Liver (tissue), 9 donors: ENCODE data around the gene CDC42BPB. TPM values are rescaled to one million over a fixed set of nuclear protein-coding genes. Genes with fewer than 3 reads are reported as not detected.

Experiments
- DNase-seq: peaks from one replicate; pipeline ENCODE4 v3.0.0-alpha.2; 2017; ENCODE audit warnings: low spot score
- H3K27ac ChIP-seq, 2 donors: one replicate each; pipeline ENCODE4 v1.7.0; 2013; ENCODE audit warnings: inconsistent platforms in 2 of 2, low read length in 2 of 2, control low read depth in 1 of 2, low read depth in 1 of 2, mild to moderate bottlenecking in 1 of 2
- H3K27me3 ChIP-seq, 4 donors: one replicate each; pipeline versions ENCODE4 v1.6.1 to v1.7.0; 2013; ENCODE audit warnings: low read length in 3 of 4, inconsistent platforms in 1 of 4, mild to moderate bottlenecking in 1 of 4, moderate library complexity in 1 of 4; ENCODE audit not compliant: control insufficient read depth in 4 of 4, insufficient read depth in 4 of 4
- H3K36me3 ChIP-seq, 4 donors: one replicate each; pipeline versions ENCODE4 v1.6.1 to v1.7.0; 2013; ENCODE audit warnings: low read length in 3 of 4, mild to moderate bottlenecking in 3 of 4, low read depth in 1 of 4, moderate library complexity in 1 of 4; ENCODE audit not compliant: control insufficient read depth in 4 of 4, insufficient read depth in 3 of 4
- H3K4me1 ChIP-seq, 4 donors: one replicate each; pipeline versions ENCODE4 v1.6.1 to v1.7.0; 2013; ENCODE audit warnings: low read length in 3 of 4, mild to moderate bottlenecking in 3 of 4, moderate library complexity in 1 of 4; ENCODE audit not compliant: control insufficient read depth in 4 of 4, insufficient read depth in 4 of 4
- H3K4me3 ChIP-seq, 3 donors: one replicate each; pipeline versions ENCODE4 v1.6.1 to v1.7.0; 2013; ENCODE audit warnings: low read length in 3 of 3, control low read depth in 1 of 3, low read depth in 1 of 3, mild to moderate bottlenecking in 1 of 3
- H3K9ac ChIP-seq, 2 donors: one replicate each; pipeline ENCODE4 v1.7.0; 2013; ENCODE audit warnings: low read length in 2 of 2, mild to moderate bottlenecking in 2 of 2, moderate library complexity in 2 of 2, control low read depth in 1 of 2, low read depth in 1 of 2
- H3K9me3 ChIP-seq, 4 donors: one replicate each; pipeline versions ENCODE4 v1.6.1 to v1.7.0; 2013; ENCODE audit warnings: low read length in 3 of 4; ENCODE audit not compliant: control insufficient read depth in 4 of 4
- EGR1 ChIP-seq, 2 donors: IDR thresholded peaks; 2 replicates each; pipeline ENCODE4 v1.6.1; 2016 to 2018; ENCODE audit warnings: antibody characterized with exemption in 2 of 2, low read depth in 2 of 2
- FOXA1 ChIP-seq: IDR thresholded peaks from 2 replicates; pipeline ENCODE4 v1.6.1; 2016; ENCODE audit warnings: antibody characterized with exemption
- HNF4A ChIP-seq, 2 donors: conservative IDR thresholded peaks; 2 replicates each; pipeline ENCODE4 v1.6.1; 2016; ENCODE audit warnings: antibody characterized with exemption in 2 of 2, mild to moderate bottlenecking in 2 of 2
- HNF4G ChIP-seq: IDR thresholded peaks from 2 replicates; pipeline ENCODE4 v1.6.1; 2016; ENCODE audit warnings: antibody characterized with exemption
- JUND ChIP-seq, 2 donors: IDR thresholded peaks; 2 replicates each; pipeline ENCODE4 v1.6.1; 2016; ENCODE audit warnings: antibody characterized with exemption in 2 of 2
- NR2F2 ChIP-seq: IDR thresholded peaks from 2 replicates; pipeline ENCODE4 v1.6.1; 2016; ENCODE audit warnings: antibody characterized with exemption
- RAD21 ChIP-seq, 2 donors: IDR thresholded peaks; 2 replicates each; pipeline ENCODE4 v1.6.1; 2016; ENCODE audit warnings: antibody characterized with exemption in 2 of 2, mild to moderate bottlenecking in 2 of 2
- TAF1 ChIP-seq: conservative IDR thresholded peaks from 2 replicates; pipeline ENCODE4 v1.6.1; 2016; ENCODE audit warnings: antibody characterized with exemption, mild to moderate bottlenecking
- YY1 ChIP-seq: IDR thresholded peaks from 2 replicates; pipeline ENCODE4 v1.6.1; 2016; ENCODE audit warnings: antibody characterized with exemption, mild to moderate bottlenecking
- WGBS: extraction: QIAGEN DNeasy Blood & Tissue Kit; methylation state at CpG from one replicate; pipeline ENCODE4 v1.1.7; 2013; 5-methylcytosine and 5-hydroxymethylcytosine counted together
- polyA plus RNA-seq, 2 donors: library from polyadenylated mRNA; stranded (reverse) in 1 of 2; unstranded in 1 of 2; fragments of 200-250 nt in 1 of 2; fragments of >200 nt in 1 of 2; fragmentation: Nextera tagmentation in 1 of 2; extraction: Ambion mirVana in 1 of 2; gene quantifications; one replicate each; pipeline versions ENCODE4 v1.2.1 to v1.2.3, GENCODE V29; 2013 to 2015
- total RNA-seq, 2 donors: library from RNA; depleted of rRNA; stranded (reverse); fragments of >200 nt; gene quantifications; one replicate each; pipeline ENCODE4 v1.2.3, GENCODE V29; 2014
- TF ChIP-seq, protein P1 (sequence below): IDR thresholded peaks from 2 replicates; pipeline ENCODE4 v1.6.1; 2016; ENCODE audit warnings: antibody characterized with exemption
- TF ChIP-seq, protein P2 (sequence below): IDR thresholded peaks from 2 replicates; pipeline ENCODE4 v1.6.1; 2016; ENCODE audit warnings: antibody characterized with exemption, mild to moderate bottlenecking
- TF ChIP-seq, protein P3 (sequence below): IDR thresholded peaks from 2 replicates; pipeline ENCODE4 v1.6.1; 2016; ENCODE audit warnings: antibody characterized with exemption
- TF ChIP-seq, protein P4 (sequence below): fragments of 150-350 bp; IDR thresholded peaks from 2 replicates; pipeline ENCODE4 v1.5.1; 2017; ENCODE audit warnings: improper control_type of control experiment, low read depth, low read length; ENCODE audit not compliant: missing input control
- TF ChIP-seq, protein P5 (sequence below): IDR thresholded peaks from 2 replicates; pipeline ENCODE4 v1.6.1; 2016; ENCODE audit warnings: antibody characterized with exemption
- donor health status: healthy.
- donor health status: healthy.
- donor health status: healthy.
- donor health status: healthy.
- donor health status: healthy.

The CDC42BPB gene
- total and polyA plus RNA-seq, 4 donors, result 4.1 to 78.7 (median 29.7) TPM

DNA sequence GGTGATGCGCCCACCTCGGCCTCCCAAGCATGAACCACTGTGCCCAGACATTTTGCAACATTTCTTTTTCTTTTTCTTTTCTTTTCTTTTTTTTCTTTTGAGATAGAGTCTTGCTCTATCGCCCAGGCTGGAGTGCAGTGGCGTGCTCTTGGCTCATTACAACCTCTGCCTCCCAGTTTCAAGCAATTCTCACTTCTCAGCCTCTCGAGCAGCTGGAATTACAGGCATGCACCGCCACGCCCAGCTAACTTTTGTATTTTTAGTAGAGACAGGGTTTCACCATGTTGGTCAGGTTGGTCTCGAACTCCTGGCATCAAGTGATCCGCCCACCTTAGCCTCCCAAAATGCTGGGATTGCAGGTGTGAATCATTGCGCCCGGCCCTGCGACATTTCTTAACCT, 7.6 kb upstream of the CDC42BPB start:
- TF ChIP-seq JUND (IDR thresholded peaks at IDR 0.05) (no peak), FOXA1 (no peak), HNF4A (conservative IDR thresholded peaks at IDR 0.05) (no peak), RAD21 (IDR thresholded peaks at IDR 0.05) (no peak), TAF1 (no peak), YY1 (no peak), NR2F2 (no peak), EGR1 (IDR thresholded peaks at IDR 0.05; ENCODE audit: low read depth in 2 of 2) (no peak)
- TF ChIP-seq, protein P1, sequence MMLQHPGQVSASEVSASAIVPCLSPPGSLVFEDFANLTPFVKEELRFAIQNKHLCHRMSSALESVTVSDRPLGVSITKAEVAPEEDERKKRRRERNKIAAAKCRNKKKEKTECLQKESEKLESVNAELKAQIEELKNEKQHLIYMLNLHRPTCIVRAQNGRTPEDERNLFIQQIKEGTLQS, result no peak
- TF ChIP-seq, protein P2, sequence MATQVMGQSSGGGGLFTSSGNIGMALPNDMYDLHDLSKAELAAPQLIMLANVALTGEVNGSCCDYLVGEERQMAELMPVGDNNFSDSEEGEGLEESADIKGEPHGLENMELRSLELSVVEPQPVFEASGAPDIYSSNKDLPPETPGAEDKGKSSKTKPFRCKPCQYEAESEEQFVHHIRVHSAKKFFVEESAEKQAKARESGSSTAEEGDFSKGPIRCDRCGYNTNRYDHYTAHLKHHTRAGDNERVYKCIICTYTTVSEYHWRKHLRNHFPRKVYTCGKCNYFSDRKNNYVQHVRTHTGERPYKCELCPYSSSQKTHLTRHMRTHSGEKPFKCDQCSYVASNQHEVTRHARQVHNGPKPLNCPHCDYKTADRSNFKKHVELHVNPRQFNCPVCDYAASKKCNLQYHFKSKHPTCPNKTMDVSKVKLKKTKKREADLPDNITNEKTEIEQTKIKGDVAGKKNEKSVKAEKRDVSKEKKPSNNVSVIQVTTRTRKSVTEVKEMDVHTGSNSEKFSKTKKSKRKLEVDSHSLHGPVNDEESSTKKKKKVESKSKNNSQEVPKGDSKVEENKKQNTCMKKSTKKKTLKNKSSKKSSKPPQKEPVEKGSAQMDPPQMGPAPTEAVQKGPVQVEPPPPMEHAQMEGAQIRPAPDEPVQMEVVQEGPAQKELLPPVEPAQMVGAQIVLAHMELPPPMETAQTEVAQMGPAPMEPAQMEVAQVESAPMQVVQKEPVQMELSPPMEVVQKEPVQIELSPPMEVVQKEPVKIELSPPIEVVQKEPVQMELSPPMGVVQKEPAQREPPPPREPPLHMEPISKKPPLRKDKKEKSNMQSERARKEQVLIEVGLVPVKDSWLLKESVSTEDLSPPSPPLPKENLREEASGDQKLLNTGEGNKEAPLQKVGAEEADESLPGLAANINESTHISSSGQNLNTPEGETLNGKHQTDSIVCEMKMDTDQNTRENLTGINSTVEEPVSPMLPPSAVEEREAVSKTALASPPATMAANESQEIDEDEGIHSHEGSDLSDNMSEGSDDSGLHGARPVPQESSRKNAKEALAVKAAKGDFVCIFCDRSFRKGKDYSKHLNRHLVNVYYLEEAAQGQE, result no peak
- TF ChIP-seq, protein P3, sequence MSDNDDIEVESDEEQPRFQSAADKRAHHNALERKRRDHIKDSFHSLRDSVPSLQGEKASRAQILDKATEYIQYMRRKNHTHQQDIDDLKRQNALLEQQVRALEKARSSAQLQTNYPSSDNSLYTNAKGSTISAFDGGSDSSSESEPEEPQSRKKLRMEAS, result no peak
- TF ChIP-seq, protein P4, sequence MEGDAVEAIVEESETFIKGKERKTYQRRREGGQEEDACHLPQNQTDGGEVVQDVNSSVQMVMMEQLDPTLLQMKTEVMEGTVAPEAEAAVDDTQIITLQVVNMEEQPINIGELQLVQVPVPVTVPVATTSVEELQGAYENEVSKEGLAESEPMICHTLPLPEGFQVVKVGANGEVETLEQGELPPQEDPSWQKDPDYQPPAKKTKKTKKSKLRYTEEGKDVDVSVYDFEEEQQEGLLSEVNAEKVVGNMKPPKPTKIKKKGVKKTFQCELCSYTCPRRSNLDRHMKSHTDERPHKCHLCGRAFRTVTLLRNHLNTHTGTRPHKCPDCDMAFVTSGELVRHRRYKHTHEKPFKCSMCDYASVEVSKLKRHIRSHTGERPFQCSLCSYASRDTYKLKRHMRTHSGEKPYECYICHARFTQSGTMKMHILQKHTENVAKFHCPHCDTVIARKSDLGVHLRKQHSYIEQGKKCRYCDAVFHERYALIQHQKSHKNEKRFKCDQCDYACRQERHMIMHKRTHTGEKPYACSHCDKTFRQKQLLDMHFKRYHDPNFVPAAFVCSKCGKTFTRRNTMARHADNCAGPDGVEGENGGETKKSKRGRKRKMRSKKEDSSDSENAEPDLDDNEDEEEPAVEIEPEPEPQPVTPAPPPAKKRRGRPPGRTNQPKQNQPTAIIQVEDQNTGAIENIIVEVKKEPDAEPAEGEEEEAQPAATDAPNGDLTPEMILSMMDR, result no peak
- Histone ChIP-seq H3K36me3 (no peaks in the 10 kb centered on the region), H3K9me3 (no peaks in the 10 kb centered on the region), H3K27me3 (no peaks in the 10 kb centered on the region), H3K4me1 (no peaks in the 10 kb centered on the region), H3K9ac (no peak overlapping the region), H3K4me3 (no peak overlapping the region), H3K27ac (no peak overlapping the region)
- 95% methylated on average over 12 of the region's 12 CpGs for WGBS
- no peak for DNase-seq

DNA sequence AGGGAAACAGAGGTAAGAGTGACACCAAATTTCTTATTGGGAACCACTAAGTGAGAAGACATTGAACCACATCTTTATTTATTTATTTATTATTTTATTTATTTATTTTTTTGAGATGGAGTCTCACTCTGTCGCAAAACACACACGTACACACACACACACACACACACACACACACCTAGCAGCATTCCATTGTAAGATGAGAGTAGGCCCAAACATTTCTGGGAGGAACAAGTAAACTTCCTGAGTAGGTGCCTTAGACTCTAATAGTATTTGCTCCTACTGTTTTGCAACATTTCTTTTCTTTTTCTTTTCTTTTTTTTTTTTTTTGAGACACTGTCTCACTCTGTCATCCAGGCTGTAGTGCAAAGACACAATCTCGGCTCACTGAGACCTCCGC, 7.1 kb upstream of the CDC42BPB start:
- H3K27ac ChIP-seq, result no peak overlapping the region
- WGBS, result 97% methylated on average over 4 of the region's 4 CpGs
- H3K4me3 ChIP-seq, result no peak overlapping the region
- no peaks in the 10 kb centered on the region for H3K9me3 ChIP-seq
- H3K4me1 ChIP-seq, result peaks cover 0 to 2% (median 0%) of the 10 kb centered on the region in 4 donors
- DNase-seq, result no peak
- TF ChIP-seq, protein P2, result no peak
- TF ChIP-seq, protein P4, result no peak
- TF ChIP-seq RAD21 (IDR thresholded peaks at IDR 0.05) (no peak), HNF4A (conservative IDR thresholded peaks at IDR 0.05) (no peak), NR2F2 (no peak), HNF4G (no peak)
- TF ChIP-seq, protein P5, sequence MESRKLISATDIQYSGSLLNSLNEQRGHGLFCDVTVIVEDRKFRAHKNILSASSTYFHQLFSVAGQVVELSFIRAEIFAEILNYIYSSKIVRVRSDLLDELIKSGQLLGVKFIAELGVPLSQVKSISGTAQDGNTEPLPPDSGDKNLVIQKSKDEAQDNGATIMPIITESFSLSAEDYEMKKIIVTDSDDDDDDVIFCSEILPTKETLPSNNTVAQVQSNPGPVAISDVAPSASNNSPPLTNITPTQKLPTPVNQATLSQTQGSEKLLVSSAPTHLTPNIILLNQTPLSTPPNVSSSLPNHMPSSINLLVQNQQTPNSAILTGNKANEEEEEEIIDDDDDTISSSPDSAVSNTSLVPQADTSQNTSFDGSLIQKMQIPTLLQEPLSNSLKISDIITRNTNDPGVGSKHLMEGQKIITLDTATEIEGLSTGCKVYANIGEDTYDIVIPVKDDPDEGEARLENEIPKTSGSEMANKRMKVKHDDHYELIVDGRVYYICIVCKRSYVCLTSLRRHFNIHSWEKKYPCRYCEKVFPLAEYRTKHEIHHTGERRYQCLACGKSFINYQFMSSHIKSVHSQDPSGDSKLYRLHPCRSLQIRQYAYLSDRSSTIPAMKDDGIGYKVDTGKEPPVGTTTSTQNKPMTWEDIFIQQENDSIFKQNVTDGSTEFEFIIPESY, result no peak
- H3K27me3 ChIP-seq, result no peaks in the 10 kb centered on the region
- H3K9ac ChIP-seq, result no peak overlapping the region
- H3K36me3 ChIP-seq, result no peaks in the 10 kb centered on the region
